Measurements from ENCODE around the gene NOL3. TPM values are rescaled to one million over a fixed set of nuclear protein-coding genes. Genes with fewer than 3 reads are reported as not detected.

NOL3 gene
- total and polyA plus RNA-seq, 2 donors (not counting 3 experiments of a cell fraction or from before 2014, with no cell fraction given), result 16.0 to 19.4 TPM

GRCh38 chr16:67176662-67177061 is 6.3 kb downstream of the NOL3 start:
- no peaks in the 10 kb centered on the region for H3K9me1 ChIP-seq (replicated peaks; ENCODE audit: control insufficient read depth, extremely low read depth, insufficient read depth, low read length)
- FAIRE-seq (no peak), DNase-seq (ENCODE audit: low read depth, low spot score) (no peak)
- no peaks in the 10 kb centered on the region for H3K9me3 ChIP-seq (replicated peaks; ENCODE audit: control insufficient read depth, insufficient read depth, low read length)
- dilution Hi-C loops (cut with MboI; ENCODE audit: extremely low pct_ligation_motif_present, low sequenced_read_pairs), result no loop called here
- no TSS peak for BruUV-seq (replicated peaks)
- no peak overlapping the region for H3K27ac ChIP-seq (ENCODE audit: insufficient read depth, low read depth, low read length)
- no peaks in the 10 kb centered on the region for H3K79me2 ChIP-seq (ENCODE audit: control insufficient read depth, insufficient read depth, low read length)
- H3K4me3 ChIP-seq (replicated peaks in 1 of 3; ENCODE audit: insufficient read depth in 1 of 3, low read depth in 1 of 3, low read length in 3 of 3), result no peak overlapping the region
- H4K20me1 ChIP-seq (replicated peaks; ENCODE audit: control insufficient read depth, extremely low read depth, insufficient read depth, low read length), result no peaks in the 10 kb centered on the region
- H3K4me1 ChIP-seq (ENCODE audit: control insufficient read depth, extremely low read depth, insufficient read depth, low read length), result peaks cover 23% of the 10 kb centered on the region
- H2AFZ ChIP-seq (ENCODE audit: low read depth, low read length), result no peak overlapping the region
- H3K4me2 ChIP-seq (ENCODE audit: insufficient read depth, low read length), result no peak overlapping the region
- H3K27me3 ChIP-seq (ENCODE audit: control insufficient read depth in 2 of 2, insufficient read depth in 2 of 2, low read length in 2 of 2), result no peaks in the 10 kb centered on the region
- H3K36me3 ChIP-seq (ENCODE audit: control insufficient read depth in 2 of 2, extremely low read depth in 1 of 2, insufficient read depth in 2 of 2, low read length in 2 of 2), result no peaks in the 10 kb centered on the region
- POLR2A ChIA-PET, result no interaction called here
- CTCF ChIA-PET, result interaction anchor here (1.0 to 1.9 kb wide), 4 partner anchors 9 to 223 kb away, joined by 3 to 9 read pairs (median 4); no protein-coding TSS in a partner anchor
- TF ChIP-seq, protein P1, sequence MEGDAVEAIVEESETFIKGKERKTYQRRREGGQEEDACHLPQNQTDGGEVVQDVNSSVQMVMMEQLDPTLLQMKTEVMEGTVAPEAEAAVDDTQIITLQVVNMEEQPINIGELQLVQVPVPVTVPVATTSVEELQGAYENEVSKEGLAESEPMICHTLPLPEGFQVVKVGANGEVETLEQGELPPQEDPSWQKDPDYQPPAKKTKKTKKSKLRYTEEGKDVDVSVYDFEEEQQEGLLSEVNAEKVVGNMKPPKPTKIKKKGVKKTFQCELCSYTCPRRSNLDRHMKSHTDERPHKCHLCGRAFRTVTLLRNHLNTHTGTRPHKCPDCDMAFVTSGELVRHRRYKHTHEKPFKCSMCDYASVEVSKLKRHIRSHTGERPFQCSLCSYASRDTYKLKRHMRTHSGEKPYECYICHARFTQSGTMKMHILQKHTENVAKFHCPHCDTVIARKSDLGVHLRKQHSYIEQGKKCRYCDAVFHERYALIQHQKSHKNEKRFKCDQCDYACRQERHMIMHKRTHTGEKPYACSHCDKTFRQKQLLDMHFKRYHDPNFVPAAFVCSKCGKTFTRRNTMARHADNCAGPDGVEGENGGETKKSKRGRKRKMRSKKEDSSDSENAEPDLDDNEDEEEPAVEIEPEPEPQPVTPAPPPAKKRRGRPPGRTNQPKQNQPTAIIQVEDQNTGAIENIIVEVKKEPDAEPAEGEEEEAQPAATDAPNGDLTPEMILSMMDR (IDR thresholded peaks at IDR 0.05; ENCODE audit: extremely low read depth in 1 of 2, insufficient read depth in 1 of 2, low read depth in 1 of 2, low read length in 2 of 2), result no peak
- no peak for TF ChIP-seq EZH2 (IDR thresholded peaks at IDR 0.05; ENCODE audit: borderline replicate concordance, low read depth, low read length, severe bottlenecking)
- TF ChIP-seq FOS (IDR thresholded peaks at IDR 0.05; ENCODE audit: borderline replicate concordance, insufficient read depth, low read length), result no peak
- TF ChIP-seq MAX (IDR thresholded peaks at IDR 0.05; ENCODE audit: insufficient read depth, insufficient read length), result no peak
- TF ChIP-seq POLR2AphosphoS5 (IDR thresholded peaks at IDR 0.05; ENCODE audit: insufficient read depth, low read depth, low read length), result no peak
- no peak for TF ChIP-seq JUN (IDR thresholded peaks at IDR 0.05; ENCODE audit: borderline replicate concordance, insufficient read depth, insufficient read length, low read depth)
- TF ChIP-seq GATA2 (IDR thresholded peaks at IDR 0.05; ENCODE audit: insufficient read depth, insufficient read length, low read depth, low read length), result no peak
- TF ChIP-seq POLR2A (IDR thresholded peaks at IDR 0.05; ENCODE audit: low read depth, low read length), result no peak
- no peak for TF ChIP-seq MYC (IDR thresholded peaks at IDR 0.05; ENCODE audit: low read depth, low read length)
- intact Hi-C loops (cut with micrococcal nuclease), result no loop called here
- no peak overlapping the region for H3K9ac ChIP-seq (replicated peaks; ENCODE audit: extremely low read depth, insufficient read depth, low read length)
